A673 (cell line): ENCODE measurements around the gene OOSP1. TPM values are rescaled to one million over a fixed set of nuclear protein-coding genes. Genes with fewer than 3 reads are reported as not detected.
A peak's percentile ranks its signal among the peaks of the same experiment; 100 is the strongest.

Experiments
- Bru-seq: library from RNA; stranded (reverse); fragments of 400-500 nt; gene quantifications from one replicate; lab custom pipeline; 2021; lab: Mats Ljungman, UMichigan
- BruChase-seq, 2 experiments: library from RNA; stranded (reverse); fragments of 400-500 nt; gene quantifications; one replicate each; lab custom pipeline; 2021; lab: Mats Ljungman, UMichigan
- BruUV-seq: library from RNA; stranded (reverse); fragments of 400-500 nt; replicated peaks from 2 replicates; lab custom pipeline; 2021; lab: Mats Ljungman, UMichigan
- CTCF ChIA-PET: fragments of 300-600 bp; sonication (Branson Sonifier 250); formaldehyde crosslinking; loops from one replicate; lab custom pipeline; 2022; ENCODE audit warnings: antibody characterized with exemption; lab: Charles Lee
- POLR2A ChIA-PET: fragments of 300-600 bp; sonication (Branson Sonifier 250); formaldehyde crosslinking; loops from one replicate; lab custom pipeline; 2022; ENCODE audit warnings: antibody characterized with exemption; ENCODE audit not compliant: low non-redundant PET; lab: Charles Lee
- DNase-seq: peaks from one replicate; pipeline ENCODE4 v3.0.0-alpha.2; 2015; ENCODE audit warnings: low spot score
- H3K27ac ChIP-seq: fragments of 200-600 bp; sonication (generic); 2 replicates; pipeline ENCODE4 v1.5.1; 2016; ENCODE audit warnings: mixed run types, low read depth, mild to moderate bottlenecking, mixed read lengths, antibody characterized with exemption, low read length; ENCODE audit not compliant: poor library complexity, severe bottlenecking
- H3K27me3 ChIP-seq: fragments of 200-600 bp; sonication (generic); replicated peaks from 2 replicates; pipeline ENCODE4 v1.6.1; 2017; ENCODE audit warnings: mixed run types, low read depth, mild to moderate bottlenecking, mixed read lengths, antibody characterized with exemption, low read length; ENCODE audit not compliant: insufficient read depth, poor library complexity
- H3K36me3 ChIP-seq: fragments of 200-600 bp; sonication (generic); 2 replicates; pipeline ENCODE4 v1.6.1; 2016; ENCODE audit warnings: mixed run types, mild to moderate bottlenecking, mixed read lengths, antibody characterized with exemption, low read length; ENCODE audit not compliant: insufficient read depth, poor library complexity, severe bottlenecking
- H3K4me1 ChIP-seq: fragments of 200-600 bp; sonication (generic); 2 replicates; pipeline ENCODE4 v1.6.1; 2017; ENCODE audit warnings: mixed run types, mild to moderate bottlenecking, mixed read lengths, antibody characterized with exemption, low read length; ENCODE audit not compliant: insufficient read depth, poor library complexity, severe bottlenecking
- H3K4me3 ChIP-seq: fragments of 200-600 bp; sonication (generic); 2 replicates; pipeline ENCODE4 v1.5.1; 2016; ENCODE audit warnings: low read depth, mixed run types, mild to moderate bottlenecking, mixed read lengths, low read length; ENCODE audit not compliant: poor library complexity, severe bottlenecking
- H3K9me3 ChIP-seq: fragments of 200-600 bp; sonication (generic); 2 replicates; pipeline ENCODE4 v1.6.1; 2016; ENCODE audit warnings: mixed run types, low read depth, mild to moderate bottlenecking, mixed read lengths, antibody characterized with exemption, low read length; ENCODE audit not compliant: poor library complexity, severe bottlenecking
- EZH2 ChIP-seq: fragments of 200-600 bp; sonication (generic); IDR thresholded peaks from 2 replicates; pipeline ENCODE4 v1.6.1; 2017; ENCODE audit warnings: borderline replicate concordance, low read depth, mild to moderate bottlenecking, mixed read lengths, antibody characterized with exemption, low read length; ENCODE audit not compliant: poor library complexity, severe bottlenecking
- intact Hi-C: fragments of 100-400 bp; cut with micrococcal nuclease; formaldehyde crosslinking; loops from one replicate; pipeline ENCODE4 v1.10.0; 2022; ENCODE audit not compliant: unreplicated experiment
- long read RNA-seq: library from polyadenylated mRNA; stranded (forward); transcript quantifications from one replicate; pipeline ENCODE4 v2.0.0, GENCODE V29; 2022
- total RNA-seq: library from RNA; stranded (reverse); gene quantifications from 2 replicates; pipeline ENCODE4 v1.2.3, GENCODE V29; 2021
- TF ChIP-seq, protein P1 (sequence below): fragments of 300-800, 200-600 bp; sonication (generic); conservative IDR thresholded peaks from 2 replicates; pipeline ENCODE4 v1.5.1; 2017; ENCODE audit warnings: low read depth, mild to moderate bottlenecking, antibody characterized with exemption, low read length, moderate library complexity, mixed read lengths

OOSP1 gene, protein sequence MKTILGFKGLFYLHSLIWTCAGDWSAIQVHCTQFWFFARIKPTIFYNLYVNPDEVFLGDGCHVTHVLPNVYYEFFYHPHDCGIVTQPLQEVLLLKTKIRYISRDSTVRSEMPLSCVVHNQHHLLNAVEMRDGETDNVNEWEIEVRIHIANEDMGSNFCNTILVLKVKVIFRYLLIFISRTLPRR
- total RNA-seq = not detected in 2 replicates
- percentile 14 among the genes with signal in this experiment for Bru-seq, nascent RNA
- BruChase-seq, experiment 1, labeled RNA remaining after a 2-hour chase = percentile 8 among the genes with signal in this experiment
- BruChase-seq, experiment 2, labeled RNA remaining after a 6-hour chase = percentile 22 among the genes with signal in this experiment
- long read RNA-seq = 0 reads

DNA sequence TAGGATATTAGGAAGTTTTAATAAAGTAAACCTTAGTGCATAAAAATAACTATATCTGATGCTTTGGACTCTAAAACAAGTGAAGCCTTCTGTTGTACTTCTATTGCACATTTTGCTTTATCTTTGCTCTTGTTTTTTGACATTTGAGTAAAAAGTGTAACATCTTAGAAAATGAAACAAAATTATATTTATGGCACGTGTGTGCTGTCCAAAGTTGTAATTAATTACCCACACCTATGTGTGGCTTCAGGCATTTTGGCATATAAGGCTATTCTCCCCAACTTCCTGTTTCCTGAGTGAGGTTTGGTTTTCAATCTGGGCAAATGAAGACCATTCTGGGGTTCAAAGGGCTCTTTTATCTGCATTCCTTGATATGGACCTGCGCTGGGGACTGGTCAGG, at the start of gene OOSP1:
TSS of gene OOSP1 (plus strand) at position 301 of the 400 bp plus-strand sequence. CDS start at position 324, 23 bp downstream.
- no peak for DNase-seq

DNA sequence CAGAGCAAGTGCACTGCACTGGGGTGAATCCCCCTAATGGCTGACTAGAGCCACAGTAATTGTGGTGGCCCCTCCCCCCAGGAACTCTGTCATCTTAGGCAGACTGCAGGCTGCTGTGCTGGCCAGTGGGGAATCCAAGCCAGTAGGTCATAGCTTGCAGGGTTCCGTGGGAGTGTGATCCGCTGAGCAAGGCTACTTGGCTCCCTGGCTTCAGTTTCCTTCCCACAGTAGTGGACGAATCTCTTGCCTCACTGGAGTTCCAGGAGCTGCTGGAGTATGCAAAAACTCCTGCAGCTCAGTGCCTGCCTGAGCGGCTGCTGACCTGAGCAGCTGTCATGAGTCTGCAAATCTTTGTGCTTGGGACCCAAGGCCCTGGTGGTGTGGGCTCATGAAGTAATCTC, 46.5 kb upstream of the OOSP1 start:
- CTCF ChIA-PET = no interaction called here
- no peaks in the 10 kb centered on the region for H3K36me3 ChIP-seq
- peaks cover 7% of the 10 kb centered on the region for H3K9me3 ChIP-seq
- H3K4me1 ChIP-seq = no peaks in the 10 kb centered on the region
- intact Hi-C loops = no loop called here
- TF ChIP-seq EZH2 = no peak
- TF ChIP-seq, protein P1, sequence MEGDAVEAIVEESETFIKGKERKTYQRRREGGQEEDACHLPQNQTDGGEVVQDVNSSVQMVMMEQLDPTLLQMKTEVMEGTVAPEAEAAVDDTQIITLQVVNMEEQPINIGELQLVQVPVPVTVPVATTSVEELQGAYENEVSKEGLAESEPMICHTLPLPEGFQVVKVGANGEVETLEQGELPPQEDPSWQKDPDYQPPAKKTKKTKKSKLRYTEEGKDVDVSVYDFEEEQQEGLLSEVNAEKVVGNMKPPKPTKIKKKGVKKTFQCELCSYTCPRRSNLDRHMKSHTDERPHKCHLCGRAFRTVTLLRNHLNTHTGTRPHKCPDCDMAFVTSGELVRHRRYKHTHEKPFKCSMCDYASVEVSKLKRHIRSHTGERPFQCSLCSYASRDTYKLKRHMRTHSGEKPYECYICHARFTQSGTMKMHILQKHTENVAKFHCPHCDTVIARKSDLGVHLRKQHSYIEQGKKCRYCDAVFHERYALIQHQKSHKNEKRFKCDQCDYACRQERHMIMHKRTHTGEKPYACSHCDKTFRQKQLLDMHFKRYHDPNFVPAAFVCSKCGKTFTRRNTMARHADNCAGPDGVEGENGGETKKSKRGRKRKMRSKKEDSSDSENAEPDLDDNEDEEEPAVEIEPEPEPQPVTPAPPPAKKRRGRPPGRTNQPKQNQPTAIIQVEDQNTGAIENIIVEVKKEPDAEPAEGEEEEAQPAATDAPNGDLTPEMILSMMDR = no peak
- peak; percentile 7 for DNase-seq
- POLR2A ChIA-PET = no interaction called here
- peaks cover 10% of the 10 kb centered on the region for H3K27me3 ChIP-seq
- no peak overlapping the region for H3K4me3 ChIP-seq
- BruUV-seq = no TSS peak
- no peak overlapping the region for H3K27ac ChIP-seq

More for the DNA sequence above, at the start of gene OOSP1:
- TF ChIP-seq, protein P1 = no peak
- TF ChIP-seq EZH2 = no peak
- Histone ChIP-seq H3K36me3 (no peaks in the 10 kb centered on the region), H3K27ac (no peak within 1 kb of the TSS), H3K4me3 (no peak within 1 kb of the TSS), H3K4me1 (no peaks in the 10 kb centered on the region), H3K9me3 (no peaks in the 10 kb centered on the region), H3K27me3 (peaks cover 67% of the 10 kb centered on the region)
- intact Hi-C loops = no loop called here
- ChIA-PET POLR2A (no interaction called here), CTCF (no interaction called here)
- BruUV-seq = no TSS peak

DNA sequence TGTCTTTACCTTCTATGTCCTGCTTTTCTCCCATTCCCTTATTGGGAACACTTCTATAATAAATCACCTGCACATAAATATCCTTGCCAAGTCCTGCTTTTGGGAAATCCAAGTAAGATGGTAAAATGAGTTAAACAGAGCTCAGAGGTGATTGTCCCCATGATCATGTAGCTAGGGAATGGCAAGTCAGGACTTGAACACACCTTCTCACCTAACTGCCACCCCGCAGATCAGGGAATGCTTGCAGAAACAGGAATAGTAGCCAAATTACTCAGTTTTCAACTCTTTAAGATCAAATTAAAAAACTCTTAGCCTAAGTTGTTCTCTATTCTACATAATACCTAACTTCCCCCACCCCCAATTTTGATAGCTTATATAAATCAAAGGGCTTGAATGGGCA, 43.6 kb upstream of the OOSP1 start:
- BruUV-seq = no TSS peak

More for the DNA sequence above, 43.6 kb upstream of the OOSP1 start:
- CTCF ChIA-PET = no interaction called here
- H3K36me3 ChIP-seq = no peaks in the 10 kb centered on the region
- H3K9me3 ChIP-seq = peaks cover under 1% of the 10 kb centered on the region
- H3K4me1 ChIP-seq = peaks cover 2% of the 10 kb centered on the region
- no peak for DNase-seq
- peaks cover 10% of the 10 kb centered on the region for H3K27me3 ChIP-seq
- H3K4me3 ChIP-seq = no peak overlapping the region
- no peak overlapping the region for H3K27ac ChIP-seq
- TF ChIP-seq, protein P1 = no peak
- no peak for TF ChIP-seq EZH2
- intact Hi-C loops = no loop called here
- POLR2A ChIA-PET = interaction anchor here (0.5 kb wide), 1 partner anchor 15 kb away, joined by 3 read pairs; no protein-coding TSS in a partner anchor
